ENCODE measurements around the gene FA2H.
"Not testable (repeated sequence)": the region's sequence is repeated elsewhere in the genome, so short reads cannot be mapped to it uniquely, and the experiment has no call there.

The FA2H gene

GRCh38 chr16:74679983-74680382 is 94.6 kb downstream of the FA2H start:
- DNase-seq (ENCODE audit: low read depth): no peak

- no peak for DNase-seq (ENCODE audit: low read depth)
Measured at GRCh38 chr16:74677868-74678267, 96.8 kb downstream of the FA2H start.

- DNase-seq (ENCODE audit: low read depth): no peak
Measured at GRCh38 chr16:74673876-74674275, 100.7 kb downstream of the FA2H start.

GRCh38 chr16:74668877-74669276 is 105.7 kb downstream of the FA2H start:
- DNase-seq (ENCODE audit: low read depth): not testable (repeated sequence)

GRCh38 chr16:74667255-74667700 is 107.3 kb downstream of the FA2H start:
- peak; percentile 27 for DNase-seq (ENCODE audit: low read depth)

GRCh38 chr16:74666425-74667254 is 108.0 kb downstream of the FA2H start, which contains the start of gene RFWD3:
Gene RFWD3 (minus strand): TSS chr16:74666877. CDS start chr16:74661449, 5,428 bp downstream.
- peak; percentile 99 for DNase-seq (ENCODE audit: low read depth)

- no peak for DNase-seq (ENCODE audit: low read depth)
Measured at GRCh38 chr16:74666010-74666421, 108.6 kb downstream of the FA2H start.

Measured in iris pigment epithelial cell (primary cell).